ENCODE results near the gene FAM174C.
"Not testable (repeated sequence)": the region's sequence is repeated elsewhere in the genome, so short reads cannot be mapped to it uniquely, and the experiment has no call there.

The FAM174C gene

DNA sequence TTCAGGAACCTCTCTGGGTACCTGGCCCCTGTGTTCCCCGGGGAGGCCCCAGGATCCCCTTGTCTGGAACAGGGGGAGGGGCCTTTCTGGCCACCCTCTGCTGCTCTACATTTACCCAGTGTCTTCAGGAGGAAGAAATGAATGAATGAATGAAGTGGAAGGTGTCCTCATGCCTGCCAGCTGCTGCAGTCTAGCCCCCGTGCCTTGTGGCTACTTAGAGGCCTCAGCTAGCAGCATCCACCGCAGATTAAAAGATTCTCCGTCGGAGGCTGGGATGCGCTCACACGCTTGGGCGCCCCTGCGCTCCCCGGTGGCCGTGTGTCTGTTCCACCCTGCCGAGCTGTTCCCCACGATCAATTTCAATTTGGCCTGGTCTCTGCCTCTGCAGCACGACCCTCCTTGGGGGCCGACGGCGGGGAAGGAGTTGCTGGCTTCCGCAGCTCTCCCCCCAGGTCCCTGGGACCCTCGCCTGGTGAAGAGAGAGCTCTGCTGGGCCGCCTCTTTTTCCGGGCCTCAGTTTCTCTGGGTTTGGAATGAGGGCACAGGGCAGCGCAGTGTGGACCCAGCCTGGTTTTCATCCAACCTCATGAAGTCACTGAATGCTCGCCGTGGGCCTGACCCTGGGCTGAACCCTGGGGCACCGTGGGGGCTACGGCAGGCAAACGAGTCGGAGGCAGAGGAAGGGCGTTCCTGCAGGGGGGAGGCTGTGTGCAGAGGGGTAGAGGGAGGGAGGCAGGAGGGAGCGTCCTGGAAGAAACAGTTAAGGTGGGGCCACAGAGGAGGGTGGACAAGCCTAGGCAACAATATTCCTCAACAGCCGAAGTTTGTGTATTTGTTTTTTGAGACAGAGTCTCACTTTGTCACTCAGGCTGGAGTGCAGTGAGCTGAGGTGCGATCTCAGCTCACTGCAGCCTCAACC is 38.6 kb downstream of the FAM174C start:
- no peak for DNase-seq

DNA sequence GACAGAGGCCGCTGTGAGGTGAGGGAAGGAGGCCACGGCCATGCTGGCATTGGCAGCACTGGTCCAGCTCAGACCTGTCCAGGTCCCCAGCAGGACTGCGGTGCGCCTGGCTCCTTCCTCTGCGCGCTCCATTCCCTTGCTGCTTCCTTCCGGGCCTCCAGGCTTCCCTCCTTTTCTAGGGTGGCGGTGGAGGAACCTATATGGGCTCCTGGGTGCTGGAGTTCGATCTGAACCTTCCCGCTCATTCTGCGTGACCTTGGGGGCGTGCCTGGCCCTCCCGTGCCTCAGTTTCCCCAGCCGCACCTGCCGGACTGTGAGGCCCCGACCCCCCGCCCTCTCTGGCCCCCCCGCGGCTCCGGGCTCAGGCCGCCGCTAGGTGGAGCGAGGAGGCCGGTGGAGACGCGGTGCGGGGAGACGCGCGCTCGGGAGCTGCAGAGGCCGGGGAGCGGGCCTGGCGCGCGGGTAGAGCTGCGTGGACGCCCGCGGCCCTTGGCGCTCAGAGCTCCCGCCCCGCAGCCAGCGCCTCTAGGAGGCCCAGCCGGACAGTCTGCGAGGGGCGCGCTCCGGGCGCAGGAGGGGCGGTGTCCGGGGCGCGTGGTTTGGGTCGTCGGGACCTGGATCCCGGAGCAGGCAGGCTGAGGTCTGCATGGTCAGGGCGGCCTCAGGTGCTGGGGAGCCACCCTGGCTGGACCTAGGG is 40.3 kb downstream of the FAM174C start:
- peak in 42 of 51 donors; percentile 6 to 80 (median 43) for DNase-seq

DNA sequence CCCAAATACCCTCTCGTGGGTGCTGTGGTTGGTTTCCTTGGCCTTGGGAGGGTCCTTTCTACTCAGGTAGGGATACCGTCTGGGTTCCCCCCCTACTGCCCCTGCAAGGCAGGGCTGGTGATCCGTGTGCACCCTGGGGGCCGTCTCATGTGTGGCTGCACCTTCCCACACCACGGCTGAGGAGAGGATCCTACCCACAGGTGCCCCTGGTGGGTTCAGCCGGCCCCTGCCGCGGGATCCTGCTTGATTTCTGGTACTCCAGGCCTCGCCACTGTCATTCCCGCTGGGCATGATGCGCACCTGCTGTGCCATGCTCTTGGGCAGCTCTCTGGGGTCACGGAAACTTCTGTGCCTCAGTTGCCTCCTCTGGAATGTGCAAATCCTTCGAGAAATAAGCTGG is 41.1 kb downstream of the FAM174C start:
- no peak for DNase-seq

DNA sequence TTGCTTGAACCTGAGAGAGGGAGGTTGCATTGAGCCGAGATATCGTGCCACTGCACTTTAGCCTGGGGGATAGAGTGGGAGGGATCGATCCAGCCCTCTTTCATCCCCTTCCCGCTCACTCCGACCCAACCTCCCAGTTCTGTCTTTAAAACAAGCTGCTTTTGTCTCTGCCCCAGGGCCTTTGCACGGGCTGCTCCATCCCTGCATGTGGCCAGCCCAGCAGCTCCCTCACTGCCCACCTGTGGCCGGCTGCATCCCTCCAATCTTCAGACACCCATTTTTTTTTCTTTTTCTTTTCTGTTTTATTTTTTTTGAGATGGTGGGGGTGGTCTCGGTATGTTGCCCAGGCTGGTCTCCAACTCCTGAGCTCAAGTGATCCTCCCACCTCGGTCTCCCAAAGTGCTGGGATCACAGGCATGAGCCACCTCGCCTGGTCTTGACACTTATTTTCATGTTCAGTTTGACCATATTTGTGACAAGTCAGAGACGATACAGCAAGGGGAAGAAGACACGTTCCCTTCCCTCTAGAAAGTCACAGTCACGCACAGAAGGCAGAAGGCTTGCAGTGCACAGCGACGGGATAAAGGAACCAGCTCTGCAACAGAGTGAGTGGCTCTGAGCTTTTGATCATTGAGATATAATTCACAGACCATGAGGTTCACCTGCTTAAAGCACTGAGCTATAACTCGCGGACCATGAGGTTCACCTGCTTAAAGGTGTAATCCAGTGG is 42.1 kb downstream of the FAM174C start:
- DNase-seq = no peak

DNA sequence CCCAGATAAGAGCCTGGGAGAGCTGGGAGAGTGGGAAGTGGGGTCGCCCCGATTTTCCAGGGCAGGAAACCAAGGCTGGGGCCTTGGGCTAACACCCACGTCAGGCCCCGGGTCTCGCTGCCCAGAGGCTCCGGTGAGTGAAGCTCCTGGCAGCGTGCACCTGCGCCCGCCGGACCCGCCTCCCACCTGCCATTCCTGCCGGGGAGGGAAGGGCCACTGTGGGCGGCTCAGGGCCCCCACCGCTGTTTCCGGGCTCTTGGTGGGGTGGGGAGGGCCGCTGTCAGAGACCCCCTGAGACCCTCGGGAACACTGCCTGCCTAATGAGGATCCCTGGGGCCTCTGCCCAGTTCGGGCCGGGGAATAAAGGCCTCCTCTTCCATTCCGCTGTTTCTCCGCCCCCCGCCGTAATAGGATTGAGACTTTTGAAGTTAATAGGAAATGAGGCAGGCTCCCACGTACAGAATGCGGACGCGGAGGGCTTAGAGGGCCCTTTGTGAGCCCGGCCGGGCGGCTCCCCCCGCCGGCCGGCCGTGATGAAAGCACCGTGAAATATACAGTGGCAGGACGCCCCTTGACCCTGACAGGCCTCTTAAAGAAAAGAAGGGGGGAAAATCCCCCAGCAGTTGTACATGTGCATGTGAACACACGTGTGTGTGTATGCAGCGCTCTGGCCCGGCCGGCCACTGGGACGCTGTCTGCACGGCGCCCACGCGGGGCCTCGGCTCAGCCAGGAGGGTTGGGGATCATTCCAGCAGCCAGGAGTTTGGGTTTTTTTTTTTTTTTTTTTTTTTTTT is 43.5 kb downstream of the FAM174C start:
- DNase-seq = no peak

DNA sequence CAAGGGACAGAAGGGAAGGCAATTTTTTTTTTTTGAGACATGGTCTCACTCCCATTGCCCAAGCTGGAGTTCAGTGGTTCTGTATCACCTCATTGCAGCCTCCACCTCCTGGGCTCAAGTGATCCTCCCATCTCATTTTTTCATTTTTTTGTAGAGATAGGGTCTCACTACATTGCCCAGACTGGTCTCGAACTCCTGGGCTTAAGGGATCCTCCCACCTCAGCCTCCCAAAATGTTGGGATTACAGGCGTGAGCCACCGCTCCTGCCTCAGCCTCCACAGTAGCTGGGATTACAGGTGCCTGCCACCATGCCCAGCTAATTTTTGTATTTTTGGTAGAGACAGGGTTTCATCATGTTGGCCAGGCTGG is 44.9 kb downstream of the FAM174C start:
- DNase-seq = not testable (repeated sequence)

DNA sequence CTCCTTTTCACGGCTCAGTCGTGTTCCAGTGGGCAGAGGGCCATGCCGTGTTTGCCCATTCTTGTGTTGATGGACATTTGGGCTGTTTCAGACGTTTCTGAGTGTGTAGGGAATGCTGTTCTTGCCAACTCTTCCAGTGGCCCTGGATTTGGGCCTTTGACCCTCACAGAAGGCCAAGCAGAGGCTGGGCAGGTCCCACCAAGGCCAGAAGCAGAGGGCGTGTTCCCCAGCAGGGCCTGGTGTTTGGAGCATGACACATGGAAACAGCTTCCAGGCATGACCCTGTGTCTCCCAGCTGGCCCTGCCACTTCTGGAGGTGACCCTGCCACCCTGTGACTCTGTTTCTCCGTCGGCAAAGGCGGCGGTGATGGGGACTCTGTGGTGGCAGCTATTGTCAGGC is 46.2 kb downstream of the FAM174C start:
- DNase-seq = no peak

DNA sequence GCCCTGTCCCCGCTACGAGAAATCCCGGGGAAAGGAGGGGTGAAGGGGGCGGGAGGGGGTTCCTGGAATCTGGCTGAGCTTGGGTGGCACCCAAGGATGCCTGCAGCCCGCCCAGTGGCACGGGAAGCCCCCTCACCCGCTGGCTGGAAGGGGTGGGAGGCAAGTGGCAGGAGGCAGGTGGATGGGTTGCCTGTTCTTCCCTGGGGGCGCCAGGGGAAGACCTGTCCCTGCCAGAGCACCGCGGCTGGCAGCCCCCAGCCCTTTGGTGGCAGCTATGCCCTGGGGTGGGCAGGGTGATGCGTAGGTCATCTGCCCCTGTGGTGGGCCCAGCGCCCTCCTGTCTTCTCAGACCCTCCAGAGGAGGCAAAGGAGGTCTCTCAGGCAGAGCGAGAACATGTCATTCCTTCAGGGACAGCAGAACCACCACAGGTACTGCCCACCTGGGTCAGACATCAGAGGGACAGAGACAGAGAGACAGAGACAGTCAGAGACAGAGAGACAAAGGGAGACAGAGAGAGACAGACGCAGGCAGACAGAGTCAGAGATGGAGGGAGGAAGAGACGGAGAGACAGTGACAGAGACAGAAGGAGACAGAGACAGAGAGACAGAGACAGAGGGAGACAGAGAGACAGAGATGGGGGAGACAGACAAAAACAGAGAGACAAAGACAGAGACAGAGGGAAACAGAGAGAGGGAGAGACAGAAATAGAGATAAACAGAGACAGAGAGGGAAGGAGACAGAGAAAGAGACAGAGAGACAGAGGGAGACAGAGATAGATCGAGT is 47.1 kb downstream of the FAM174C start:
- no peak for DNase-seq

DNA sequence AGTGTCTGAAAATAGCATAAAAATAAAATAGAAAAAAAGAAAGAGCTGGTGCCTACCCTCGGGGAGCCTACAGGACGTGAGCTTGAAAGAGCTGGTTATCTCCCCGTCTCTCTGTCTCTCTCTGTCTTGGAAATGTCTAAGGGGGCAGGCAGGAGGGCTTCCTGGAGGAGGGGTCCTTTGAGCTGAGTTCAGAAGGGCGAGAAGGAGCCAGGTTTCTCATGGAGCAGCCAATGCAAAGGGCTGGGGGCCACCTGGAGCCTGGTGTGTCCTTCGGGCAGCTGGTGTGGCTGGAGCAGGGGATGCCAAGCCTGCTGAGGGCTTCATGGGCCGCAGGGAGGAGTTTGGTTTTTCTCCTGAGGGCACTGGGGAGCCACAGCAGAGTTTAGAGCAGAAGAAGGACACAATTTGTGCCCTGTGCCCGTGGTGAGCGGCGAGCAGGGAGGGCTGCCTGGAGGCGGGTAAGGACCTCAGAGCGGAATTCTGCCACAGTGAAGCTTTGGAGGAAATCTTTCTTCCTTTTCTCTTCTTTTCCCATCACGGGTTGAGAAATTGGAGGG is 49.0 kb downstream of the FAM174C start:
- no peak for DNase-seq

DNA sequence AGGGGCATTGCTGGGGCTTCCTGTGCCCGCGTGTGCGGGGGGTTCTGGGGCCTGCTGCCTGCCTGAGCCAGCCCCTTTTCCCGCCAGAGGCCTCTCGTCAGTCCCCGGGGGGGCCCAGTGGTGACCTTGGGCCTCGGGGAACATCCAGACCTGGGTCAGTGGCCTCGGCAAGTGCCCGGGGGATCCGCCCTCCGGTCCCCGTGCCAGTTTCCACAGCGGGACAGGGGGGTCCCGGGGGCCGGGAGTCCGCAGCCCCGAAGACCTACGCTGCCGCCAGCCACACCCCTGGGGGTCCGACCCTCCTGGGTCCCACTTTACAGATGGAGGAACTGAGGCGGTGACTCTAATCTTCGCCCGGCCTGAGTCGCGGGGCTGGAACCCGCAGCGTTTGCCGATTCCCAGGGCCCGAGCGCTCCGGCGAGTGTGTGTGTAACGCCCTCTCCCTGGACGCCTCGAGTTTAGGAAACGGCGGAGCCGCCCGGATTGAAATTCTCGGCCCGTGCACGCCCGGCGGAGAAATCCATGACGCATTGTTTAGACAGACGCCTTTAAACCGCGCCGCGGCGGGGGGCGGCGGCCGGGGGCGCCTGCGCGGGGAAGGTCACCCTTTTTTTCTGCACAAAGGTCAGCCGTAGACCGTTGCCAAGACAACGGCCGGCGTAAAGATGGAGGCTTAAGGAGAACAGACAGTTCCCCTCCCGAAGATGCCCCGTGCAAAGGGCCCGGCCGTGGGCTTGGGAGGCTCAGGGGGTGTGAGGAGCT is 49.7 kb downstream of the FAM174C start:
- DNase-seq = peak in 44 of 51 donors; percentile 8 to 76 (median 58)

DNA sequence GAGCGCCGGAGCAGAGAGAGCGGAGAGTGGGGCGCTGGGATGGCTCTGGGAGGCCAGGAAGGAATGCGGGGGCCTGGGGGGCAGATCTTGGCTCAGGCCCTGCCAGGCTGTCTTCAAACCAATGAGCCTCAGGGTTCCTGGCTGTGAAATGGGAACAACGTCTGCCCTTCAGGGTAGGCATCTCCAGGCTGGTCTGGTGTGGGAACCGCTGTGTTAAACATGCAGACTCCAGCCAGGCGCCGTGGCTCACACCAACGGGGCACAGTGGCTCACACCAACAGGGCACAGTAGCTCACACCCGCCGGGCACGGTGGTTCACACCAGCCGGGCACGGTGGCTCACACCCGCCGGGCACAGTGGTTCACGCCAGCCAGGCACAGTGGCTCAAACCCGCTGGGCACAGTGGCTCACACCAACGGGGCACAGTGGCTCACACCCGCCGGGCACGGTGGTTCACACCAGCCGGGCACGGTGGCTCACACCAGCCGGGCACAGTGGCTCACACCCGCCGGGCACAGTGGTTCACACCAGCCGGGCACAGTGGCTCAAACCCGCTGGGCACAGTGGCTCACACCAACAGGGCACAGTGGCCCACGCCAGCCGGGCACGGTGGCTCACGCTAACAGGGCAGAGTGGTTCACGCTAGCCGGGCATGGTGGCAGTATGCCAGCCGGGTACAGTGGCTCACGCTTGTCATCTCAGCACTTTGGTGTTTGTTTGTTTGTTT is 50.4 kb downstream of the FAM174C start:
- peak in 2 of 51 donors; percentile 8 to 48 for DNase-seq

DNA sequence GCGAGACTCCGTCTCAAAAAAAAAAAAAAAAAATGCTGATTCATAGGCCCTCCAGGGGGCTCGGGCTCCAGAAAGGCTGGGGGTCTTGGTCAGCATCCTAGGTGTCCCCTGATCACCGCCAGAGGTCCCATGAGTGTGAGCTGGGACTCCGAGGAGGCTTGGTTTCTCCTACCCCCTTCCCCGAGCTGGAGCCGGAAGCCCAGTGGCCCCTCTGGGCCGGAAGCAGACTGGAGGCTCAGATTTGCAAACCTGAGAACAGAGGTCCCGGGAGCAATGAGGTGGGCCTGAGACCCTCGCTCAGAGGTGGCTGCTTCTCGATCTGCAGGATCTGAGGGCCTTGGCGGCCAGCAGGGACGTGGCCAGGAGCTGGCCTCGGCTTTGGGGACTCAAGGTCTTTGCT is 51.8 kb downstream of the FAM174C start:
- no peak for DNase-seq

Measured in hypothalamus (tissue), 51 donors.